Mucosa of gallbladder (tissue), 1 donor: ENCODE measurements around the gene CALCB. TPM values are rescaled to one million over a fixed set of nuclear protein-coding genes. Genes with fewer than 3 reads are reported as not detected.
"Not testable (repeated sequence)": the region's sequence is repeated elsewhere in the genome, so short reads cannot be mapped to it uniquely, and the experiment has no call there.

Experiments used
- DNase-seq: peaks from one replicate; pipeline ENCODE4 v3.0.0-alpha.2; 2020; ENCODE audit warnings: low spot score
- total RNA-seq: library from RNA; stranded (reverse); gene quantifications from one replicate; pipeline ENCODE4 v1.2.1, GENCODE V29; 2021
- donor health status: DM: no; HTN: no; CAD: no.

The CALCB gene, protein sequence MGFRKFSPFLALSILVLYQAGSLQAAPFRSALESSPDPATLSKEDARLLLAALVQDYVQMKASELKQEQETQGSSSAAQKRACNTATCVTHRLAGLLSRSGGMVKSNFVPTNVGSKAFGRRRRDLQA
- total RNA-seq: not detected

DNA sequence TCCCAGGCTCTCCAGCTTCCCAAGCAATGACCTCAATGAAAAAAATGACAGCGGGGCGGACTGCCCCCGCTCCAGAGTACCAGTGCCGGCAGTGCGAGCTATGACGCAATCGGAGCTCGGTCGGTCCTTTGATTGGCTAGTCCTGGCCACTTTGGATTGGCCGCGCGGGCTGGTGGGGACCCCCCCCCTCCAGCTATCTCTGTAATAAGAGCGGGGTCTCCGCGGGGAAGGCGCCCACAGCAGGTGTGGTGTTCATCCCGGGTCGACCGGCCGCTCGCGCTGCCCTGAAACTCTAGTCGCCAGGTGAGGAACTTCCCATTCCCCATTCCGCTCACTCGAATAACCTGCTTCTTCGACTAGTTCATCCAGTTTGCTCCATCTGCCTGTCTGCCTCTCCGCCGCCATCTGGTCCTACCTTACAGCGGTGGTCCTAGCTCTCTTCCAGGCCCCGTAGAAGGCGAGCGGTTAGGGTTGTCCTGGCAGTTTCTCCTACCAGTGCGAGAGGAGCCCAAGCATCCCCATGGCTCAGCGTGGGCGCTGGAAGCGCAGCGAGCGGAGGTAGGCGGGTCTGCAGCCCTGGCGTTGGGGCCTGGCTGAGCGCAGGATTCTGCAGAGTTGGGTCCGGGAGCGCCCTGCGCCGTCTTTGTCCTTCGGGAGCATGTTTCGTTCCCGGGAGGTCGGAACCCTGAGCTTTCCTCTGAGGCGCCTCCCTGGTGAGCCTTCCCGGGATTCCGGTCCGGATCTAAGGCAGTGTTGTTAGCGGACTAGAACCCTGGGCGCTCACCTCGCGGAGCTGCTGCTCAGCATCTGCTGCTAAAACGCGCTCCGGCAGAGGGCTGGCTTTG is at the start of gene CALCB:
CALCB (plus strand) TSS at position 233 of the 845 bp plus-strand sequence. CDS start 1,126 bp downstream, outside the sequence.
- DNase-seq: no peak

DNA sequence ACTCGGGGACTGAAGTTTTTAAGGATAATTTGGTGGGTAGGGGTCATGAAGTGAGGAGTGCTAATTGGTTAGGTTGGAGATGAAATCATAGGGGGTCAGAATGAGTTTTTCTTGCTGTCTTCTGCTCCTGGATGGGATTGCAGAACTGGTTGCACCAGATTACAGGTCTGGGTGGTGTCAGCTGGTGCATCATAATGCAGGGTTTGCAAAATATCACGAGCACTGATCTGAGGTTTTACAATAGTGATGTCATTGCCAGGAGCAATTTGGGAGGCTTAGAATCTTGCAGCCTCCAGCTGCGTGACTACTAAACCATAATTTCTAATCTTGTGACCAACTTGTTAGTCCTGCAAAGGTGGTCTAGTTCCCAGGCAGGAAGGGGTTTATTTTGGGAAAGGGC is 46.4 kb upstream of the CALCB start:
- no peak for DNase-seq

DNA sequence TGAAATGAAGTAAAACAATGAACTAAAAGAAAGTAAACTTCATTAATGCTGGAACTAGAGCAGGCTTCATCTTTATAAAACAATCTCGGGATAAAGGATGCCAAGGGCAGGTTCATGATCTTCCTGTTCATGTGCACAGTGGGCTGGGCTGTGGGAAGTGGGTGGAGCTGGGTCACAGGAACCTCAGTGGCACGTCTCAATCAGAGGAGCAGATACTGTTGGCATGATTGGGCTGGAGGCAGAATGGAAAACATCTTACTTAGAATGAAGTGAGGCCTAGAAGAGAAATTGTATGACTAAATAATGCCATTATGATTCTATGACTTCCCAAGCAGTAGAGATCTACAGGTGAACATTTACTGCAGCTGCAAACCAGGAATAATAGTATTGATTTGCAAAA is 45.4 kb upstream of the CALCB start:
- DNase-seq: no peak

DNA sequence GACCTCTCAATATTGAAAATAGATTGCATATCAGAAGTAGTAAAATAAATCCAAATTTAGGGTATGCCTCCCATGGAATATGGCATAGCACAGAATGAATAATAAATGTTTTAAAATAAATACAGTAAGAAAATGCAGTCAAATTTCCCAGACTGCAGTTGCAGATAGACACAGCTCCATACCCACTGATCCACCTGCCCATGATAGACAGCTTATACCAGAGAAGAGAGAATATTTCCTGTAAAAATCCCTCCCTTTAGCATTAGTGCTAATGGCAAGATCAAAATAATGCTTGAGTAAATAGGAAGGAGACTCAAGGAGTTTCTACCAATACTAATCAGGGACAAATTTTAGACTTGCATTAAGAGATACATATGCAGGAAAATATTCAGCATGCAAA is 45.0 kb upstream of the CALCB start:
- no peak for DNase-seq

DNA sequence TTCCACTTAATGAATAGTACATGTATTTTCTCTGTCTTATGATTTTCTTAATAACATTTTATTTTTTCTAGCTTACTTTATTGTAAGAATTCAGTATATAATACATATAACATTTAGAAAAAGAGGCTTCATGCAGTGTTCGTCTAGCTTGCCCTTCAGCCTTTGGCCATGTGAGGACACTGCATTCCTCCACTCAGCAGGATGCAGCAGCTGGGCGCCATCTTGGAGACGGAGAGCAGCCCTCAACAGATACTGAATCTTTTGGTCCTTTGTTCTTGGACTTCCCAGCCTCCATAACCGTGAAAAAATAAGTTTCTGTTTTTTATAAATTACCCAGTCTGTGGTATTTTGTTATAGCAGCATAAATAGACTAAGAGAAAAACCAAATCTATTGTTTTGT is 41.4 kb upstream of the CALCB start:
- not testable (repeated sequence) for DNase-seq

DNA sequence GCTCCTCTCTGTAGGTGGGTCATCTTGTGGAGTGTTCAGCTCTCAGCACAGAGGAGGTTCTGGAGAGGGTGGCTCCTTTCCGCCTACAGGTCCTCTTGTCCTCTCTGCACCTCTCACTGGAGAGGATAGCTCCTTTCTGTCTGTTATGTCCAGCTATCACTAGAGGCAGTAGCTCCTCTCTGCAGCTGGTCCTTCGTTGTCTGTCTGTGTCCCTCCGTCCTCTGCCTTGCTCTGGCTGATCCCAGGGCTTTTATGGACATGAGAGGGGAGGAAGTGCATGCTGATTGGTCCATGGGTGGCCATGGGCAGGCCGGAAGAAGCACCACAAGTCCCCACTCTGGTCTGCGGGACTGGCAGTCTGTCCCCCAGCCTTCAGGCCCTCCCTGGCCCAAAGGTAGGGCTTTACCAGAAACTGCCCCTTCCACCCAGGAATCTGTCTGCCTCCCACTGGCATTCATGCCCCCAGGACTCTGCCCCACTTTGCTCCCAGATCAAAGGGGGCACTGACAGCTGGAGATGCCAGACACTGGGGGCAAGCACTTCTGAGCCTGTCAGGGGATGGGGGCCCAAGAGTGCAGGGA is 38.6 kb upstream of the CALCB start:
- DNase-seq: no peak

DNA sequence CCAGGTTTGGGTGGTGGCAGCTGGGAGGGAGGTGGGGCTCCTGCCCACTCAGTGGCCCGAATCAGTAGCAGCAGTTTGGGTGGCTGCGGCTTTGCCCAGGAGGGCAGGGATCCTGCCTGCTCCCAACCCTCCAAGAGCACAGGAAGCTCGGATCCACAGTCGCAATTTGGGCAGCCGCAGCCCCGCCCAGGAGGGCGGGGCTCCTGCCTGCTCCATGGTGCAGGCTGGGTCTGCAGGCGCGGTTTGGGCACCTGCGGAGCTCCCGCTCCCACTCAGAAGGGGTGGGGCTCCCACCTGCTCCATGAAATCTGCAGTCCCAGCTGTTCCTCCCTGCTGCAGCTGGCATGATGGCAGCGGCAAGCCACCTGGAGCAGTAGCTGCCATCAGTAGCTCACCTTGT is 38.1 kb upstream of the CALCB start:
- DNase-seq: no peak

DNA sequence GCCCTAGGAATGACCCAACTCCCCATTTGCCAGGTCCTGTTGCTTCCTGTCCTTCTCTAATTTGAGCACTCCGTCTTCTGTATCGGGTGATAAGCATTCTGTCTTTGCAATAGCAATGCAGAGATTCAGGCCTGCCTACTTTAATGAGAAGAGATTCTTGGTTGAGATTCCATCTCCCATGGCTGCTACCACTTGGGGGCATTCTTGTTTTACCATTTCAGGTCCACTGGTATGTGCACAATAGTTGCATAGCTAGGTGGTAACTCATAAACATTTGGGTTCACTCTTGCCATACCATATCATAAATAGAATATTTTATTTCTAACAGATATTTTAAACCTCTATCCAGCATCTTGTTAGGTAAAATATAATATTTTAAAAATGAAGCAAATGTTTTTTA is 34.4 kb upstream of the CALCB start:
- DNase-seq: no peak

DNA sequence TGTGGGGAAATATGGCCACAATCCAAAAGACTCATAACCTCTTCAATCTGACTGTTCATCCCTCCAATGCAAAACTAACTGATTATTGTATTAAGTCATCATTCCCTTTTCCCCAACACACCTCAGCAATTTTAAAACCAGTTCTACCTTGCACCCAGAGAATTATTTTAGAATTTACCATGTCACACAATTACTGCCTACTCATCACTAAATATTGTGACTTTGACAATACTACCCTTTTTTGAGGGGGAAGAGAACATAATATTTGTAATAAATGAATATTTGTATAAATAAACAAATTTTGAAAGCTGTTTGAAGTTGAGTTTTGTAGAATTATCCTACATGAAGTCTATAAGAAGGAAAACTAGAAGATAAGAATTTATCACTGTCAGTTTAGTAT is 28.2 kb upstream of the CALCB start:
- no peak for DNase-seq

DNA sequence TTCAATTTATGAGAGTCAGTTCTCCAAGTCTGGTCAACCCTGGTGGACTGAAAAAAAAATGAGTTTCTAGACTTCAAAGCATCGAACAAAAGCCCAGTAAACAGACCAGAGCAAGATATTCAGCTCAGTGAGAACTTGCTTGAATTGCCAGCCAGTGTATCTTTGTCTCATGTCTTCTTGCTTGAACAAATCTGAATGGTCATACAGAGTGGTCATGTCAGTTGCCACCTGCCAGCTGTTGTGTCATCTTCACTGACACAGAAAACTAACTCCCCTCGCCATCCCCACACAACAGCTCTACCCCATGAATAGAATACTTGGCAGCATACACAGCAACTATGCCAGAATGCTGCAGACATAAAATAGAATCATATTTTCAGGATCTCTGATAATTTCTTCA is 27.5 kb upstream of the CALCB start:
- DNase-seq: no peak

DNA sequence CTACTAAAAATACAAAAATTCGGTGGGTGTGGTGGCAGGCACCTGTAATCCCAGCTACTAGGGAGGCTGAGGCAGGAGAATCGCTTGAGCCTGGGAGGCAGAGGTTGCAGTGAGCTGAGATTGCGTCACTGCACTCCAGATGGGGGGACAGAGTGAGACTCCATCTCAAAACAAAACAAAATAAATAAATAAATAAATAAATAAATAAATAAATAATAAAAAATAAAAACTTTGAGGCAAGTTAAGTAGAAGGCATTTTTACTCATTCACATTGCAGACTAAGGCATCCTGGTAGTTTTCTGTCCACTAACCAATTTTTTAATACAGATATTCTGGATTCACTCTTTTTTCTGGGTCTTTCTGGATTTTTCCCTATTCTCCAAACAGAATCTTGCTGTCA is 26.7 kb upstream of the CALCB start:
- not testable (repeated sequence) for DNase-seq

DNA sequence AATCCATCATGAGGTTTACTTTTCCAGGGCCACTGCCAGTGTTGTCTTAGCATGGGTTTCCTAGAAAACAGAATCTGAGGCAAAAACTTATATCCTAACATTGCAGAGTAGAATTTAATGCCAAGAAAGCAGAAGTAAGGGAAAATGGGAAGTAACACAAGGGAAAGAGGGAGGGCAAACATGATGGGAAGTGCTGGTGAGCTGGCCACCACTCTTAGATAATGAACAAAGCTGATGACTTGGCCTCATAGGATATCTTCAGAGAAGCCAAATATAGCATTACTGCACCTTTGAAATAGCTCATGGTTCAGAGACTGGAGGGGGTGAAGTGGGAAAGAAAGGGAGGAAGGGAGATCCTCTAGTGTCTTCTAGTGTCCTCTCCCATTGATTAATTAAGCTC is 24.8 kb upstream of the CALCB start:
- DNase-seq: no peak

DNA sequence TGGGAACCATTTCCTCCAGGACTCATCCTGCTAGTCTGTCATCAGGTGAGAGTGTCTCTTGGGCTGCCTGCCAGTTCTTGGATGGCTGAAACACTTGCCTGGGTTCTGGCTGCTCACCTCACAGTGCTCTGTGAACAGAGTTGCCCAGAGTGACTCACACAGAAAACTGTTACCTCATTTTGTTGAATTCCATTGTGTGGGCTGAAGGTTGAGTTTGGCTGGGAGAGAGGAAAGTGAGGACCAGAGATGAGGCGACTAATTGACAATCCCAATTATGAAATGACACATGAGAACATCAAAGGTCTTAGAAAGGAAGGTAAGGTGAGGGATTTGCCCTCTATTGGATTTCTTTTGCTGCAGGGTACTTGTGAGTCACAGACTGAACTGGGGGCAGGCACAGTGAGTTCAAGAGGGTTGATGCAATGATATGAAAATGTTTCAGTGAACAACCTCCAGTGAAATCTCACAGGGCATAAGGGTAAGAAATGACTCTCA is 20.2 kb upstream of the CALCB start:
- DNase-seq: no peak

DNA sequence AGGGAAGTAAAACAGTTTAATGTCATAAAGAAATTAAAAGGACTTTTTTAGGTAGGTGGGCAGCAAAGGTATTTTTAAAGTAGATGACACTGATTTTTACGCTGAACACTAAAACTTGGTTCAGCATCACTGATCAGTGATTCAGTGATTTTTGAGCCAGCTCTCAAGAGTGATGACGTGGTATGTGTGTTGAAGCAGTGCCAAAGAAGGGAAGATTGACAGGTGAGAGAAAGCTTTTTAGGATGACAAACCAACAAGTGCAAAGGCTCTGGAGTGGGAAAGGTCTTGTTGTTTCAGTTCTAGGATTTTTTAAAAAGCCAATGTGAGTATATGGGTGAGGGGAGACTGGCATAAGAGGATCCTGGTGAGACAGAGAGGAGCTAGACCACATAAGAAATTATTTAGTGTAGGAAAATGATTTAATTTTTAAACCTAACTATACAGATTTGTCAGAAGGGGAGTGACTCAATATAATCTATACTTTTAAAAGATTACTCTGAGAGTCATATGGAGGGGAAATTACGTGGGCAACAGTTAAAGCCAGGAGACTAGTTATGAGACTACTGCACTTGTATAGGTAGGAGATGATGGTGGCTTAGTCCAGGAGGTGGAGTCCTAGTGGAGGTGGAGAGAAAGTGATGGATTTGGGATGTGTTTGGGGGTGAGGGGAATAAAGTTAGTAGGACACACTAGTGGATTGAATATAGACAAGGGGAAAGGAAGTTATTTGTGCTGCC is 17.6 kb upstream of the CALCB start:
- DNase-seq: no peak

DNA sequence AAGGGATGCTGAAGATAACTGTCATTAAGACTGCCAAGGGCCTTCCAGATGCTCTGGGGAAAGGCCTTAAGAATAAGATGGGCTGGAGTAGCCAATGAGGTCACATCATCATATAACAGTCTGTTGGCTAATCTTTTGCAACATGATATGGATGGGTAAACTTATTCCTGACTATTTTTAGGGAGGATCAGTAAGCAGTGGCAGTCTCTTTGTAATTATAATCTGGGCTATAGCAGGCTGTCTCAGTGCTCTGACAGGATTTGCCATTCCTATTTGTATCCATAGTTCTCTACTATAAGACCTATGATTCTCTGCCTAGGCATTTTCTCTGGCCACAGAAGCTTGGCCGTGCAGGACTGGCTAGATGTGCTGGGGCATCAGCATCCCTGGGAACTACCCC is 16.1 kb upstream of the CALCB start:
- no peak for DNase-seq

DNA sequence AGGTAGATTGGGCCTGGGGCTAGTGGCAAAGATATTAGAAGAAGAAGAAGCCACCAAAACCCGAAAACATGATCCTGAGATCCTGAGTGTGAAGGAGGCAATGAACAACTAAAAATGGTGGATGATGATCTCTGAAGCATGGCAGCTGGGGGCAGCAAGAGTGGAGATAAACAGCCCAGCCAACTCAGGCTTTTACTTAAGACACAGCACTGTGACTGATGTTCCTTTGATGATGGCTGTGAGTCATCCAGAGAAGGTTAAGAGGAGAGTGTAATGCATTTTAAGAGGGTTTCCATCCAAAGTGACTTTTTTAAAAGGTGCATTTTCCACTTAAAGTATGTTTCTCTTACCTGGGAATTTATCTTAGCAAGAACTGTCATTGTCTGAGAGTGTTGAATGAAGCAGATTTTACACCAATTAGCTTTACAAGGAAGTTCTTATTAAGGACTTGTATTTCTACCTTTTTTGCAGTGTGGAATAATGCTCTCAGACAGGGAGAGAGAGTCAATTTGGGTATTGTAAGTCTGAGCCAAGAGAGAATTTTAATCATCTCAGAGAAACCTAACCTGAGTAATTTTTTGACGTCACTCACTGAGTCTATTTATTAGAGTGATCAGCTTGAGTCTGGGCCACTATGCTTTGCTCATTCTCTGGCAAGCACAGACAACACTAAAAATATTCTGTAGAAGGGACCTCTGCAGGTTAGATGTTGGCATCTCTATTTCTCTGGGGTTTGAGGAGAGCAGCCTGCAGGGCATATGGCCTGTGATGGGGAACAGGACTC is 14.1 kb upstream of the CALCB start:
- DNase-seq: no peak

DNA sequence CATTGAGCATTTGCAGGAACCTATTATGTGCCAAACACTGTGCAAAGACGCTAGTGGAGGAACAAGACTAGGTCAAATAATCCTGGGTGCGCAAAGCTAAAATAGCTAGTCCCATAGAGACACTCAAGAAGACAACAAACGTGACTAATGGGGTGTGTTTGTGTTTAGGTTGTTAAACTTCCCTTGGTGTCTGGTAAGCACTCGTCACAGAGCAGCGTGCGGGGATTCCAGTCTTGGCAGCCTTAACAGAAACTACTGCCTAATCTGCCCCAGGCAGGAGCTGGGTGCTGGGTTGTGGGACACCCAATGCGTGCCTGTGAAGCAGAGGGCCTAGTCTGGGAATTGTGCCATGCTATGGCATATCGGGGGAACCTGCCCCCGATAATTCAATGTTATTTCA is 10.8 kb upstream of the CALCB start:
- DNase-seq: no peak

DNA sequence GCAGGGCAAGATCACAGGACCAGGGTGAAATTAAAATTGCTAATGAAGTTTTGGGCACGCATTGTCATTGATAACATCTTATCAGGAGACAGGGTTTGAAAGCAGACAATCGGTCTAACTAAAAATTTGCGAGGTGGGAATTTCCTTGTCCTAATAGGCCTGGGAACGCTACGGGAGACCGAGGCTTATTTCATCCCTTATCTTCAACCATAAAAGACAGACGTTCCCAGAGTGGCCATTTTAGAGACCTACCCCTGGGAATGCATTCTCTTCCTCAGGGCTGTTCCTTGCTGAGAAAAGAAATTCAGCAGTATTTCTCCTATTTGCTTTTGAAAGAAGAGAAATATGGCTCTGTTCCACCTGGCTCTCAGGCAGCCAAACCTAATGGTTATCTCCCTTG is 3.6 kb upstream of the CALCB start:
- not testable (repeated sequence) for DNase-seq

DNA sequence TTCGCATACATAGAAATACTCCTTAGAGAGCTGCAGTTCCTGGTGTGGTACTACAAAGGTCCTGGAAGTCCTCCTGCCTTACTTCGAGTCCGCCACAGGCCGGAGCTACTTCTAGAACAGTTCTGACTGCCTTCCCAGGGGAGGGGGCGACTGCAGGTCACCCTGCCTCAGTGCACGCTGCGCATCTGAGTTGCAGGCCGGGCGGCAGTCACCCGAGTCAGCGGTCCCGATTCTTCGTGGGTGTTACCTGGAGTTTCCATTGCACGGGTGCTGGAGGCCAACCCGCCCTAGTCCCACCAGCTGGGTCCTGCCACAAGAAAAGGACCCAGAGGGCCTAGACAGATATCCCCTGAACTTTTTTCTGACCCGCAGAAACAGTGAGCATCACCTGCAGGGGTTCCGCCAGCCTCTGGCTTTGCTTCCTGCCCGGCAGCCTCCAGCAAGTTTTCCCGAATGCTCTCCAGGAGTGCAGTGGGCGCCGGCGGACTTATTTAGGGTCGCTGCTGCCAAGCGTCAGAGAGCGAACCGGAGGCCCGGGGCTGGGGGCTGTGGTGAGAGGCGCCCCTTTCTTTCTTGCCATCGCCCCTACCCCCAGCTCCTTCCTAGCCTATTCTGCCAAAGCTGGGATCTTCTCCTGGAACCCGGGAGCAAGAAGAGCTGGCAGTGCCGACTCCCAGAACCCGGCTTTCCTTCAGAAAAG is 1.7 kb upstream of the CALCB start:
- no peak for DNase-seq

DNA sequence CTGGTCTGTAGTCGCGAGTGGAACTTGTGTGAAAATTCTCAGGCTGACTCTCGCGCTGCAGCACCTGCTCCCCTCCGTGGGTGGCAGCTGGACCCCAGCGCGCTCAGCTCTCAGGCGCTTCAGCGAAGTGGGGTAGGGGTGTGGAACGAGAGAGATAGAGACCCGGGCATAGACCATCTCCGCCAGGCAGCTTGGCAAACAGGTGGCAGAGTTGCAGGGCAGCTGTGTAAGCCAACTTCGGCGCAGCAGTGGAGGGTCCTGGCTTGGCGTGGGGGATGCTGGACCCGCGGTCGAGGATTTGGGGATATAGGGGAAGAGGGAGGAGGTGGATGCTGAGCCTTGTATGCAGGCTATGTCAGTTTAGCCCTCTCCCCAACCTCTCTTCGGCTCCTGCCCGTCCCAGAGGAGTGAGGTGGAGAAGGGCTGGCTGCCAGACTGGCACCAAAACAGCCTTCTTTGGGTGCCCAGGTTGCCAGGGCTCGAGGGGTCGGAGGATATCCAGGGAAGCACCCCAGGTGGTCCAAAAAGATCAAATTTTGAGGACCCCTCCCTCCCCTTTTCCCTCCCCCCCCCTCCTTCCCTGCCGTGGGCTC is 746 bp upstream of the CALCB start:
- DNase-seq: no peak
